ENCODE measurements around the gene FAAP100.

GRCh38 chr17:81570964-81571363, 18.8 kb upstream of the FAAP100 start:
- TF ChIP-seq, protein P1, sequence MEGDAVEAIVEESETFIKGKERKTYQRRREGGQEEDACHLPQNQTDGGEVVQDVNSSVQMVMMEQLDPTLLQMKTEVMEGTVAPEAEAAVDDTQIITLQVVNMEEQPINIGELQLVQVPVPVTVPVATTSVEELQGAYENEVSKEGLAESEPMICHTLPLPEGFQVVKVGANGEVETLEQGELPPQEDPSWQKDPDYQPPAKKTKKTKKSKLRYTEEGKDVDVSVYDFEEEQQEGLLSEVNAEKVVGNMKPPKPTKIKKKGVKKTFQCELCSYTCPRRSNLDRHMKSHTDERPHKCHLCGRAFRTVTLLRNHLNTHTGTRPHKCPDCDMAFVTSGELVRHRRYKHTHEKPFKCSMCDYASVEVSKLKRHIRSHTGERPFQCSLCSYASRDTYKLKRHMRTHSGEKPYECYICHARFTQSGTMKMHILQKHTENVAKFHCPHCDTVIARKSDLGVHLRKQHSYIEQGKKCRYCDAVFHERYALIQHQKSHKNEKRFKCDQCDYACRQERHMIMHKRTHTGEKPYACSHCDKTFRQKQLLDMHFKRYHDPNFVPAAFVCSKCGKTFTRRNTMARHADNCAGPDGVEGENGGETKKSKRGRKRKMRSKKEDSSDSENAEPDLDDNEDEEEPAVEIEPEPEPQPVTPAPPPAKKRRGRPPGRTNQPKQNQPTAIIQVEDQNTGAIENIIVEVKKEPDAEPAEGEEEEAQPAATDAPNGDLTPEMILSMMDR (IDR thresholded peaks at IDR 0.05; ENCODE audit: poor library complexity), result no peak
- TF ChIP-seq EZH2 (IDR thresholded peaks at IDR 0.05; ENCODE audit: borderline replicate concordance), result no peak

Data from hepatocyte (in vitro differentiated cells).